ENCODE results near the gene HMCN2.
"Not testable (repeated sequence)": the region's sequence is repeated elsewhere in the genome, so short reads cannot be mapped to it uniquely, and the experiment has no call there.

HMCN2 gene

DNA sequence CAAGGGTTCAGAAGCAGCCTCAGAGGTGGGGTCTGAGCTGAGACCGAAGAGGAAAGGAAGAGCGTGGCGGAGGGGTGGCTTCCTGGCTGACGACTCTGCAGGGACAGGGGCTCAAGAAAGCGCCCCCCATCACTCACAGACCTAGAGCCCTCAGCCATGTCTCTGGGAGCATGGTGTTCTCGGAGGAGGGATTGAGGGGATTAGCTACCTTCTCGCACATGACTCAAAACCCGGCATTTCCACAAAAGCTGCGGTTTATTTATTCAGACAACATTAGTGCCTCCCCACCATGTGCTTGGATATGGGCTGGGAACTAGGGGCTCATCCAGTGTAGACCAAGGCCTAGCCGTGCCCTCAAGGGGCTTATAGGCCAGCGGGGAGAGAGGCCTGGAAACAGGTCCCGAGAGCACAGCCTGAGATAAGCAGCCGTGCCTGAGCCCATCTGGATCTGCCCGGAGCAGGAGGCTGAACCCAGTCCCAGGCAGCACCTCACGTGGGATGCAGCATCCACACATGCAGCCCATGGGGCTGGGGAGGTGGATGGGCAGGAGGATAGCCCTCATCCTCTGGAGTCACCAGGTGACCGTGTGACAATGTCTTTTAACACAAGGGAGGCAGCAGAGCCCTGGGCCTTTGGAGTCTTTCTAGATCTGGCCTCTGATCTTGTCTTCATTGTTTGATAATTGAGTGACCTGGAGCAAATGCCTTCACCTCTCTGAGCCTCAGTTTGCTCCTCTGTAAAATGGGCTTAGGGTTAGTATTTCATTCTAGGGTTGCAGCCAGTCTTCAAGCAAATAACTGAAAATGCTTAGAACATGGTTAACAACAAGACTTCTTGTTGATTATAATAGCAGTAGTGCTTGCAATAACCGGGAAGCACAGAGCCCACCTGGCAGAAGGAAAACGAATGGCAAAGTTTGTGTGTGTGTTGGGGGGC is 878 bp upstream of the HMCN2 start:
- no peak for DNase-seq (ENCODE audit: low read depth)

DNA sequence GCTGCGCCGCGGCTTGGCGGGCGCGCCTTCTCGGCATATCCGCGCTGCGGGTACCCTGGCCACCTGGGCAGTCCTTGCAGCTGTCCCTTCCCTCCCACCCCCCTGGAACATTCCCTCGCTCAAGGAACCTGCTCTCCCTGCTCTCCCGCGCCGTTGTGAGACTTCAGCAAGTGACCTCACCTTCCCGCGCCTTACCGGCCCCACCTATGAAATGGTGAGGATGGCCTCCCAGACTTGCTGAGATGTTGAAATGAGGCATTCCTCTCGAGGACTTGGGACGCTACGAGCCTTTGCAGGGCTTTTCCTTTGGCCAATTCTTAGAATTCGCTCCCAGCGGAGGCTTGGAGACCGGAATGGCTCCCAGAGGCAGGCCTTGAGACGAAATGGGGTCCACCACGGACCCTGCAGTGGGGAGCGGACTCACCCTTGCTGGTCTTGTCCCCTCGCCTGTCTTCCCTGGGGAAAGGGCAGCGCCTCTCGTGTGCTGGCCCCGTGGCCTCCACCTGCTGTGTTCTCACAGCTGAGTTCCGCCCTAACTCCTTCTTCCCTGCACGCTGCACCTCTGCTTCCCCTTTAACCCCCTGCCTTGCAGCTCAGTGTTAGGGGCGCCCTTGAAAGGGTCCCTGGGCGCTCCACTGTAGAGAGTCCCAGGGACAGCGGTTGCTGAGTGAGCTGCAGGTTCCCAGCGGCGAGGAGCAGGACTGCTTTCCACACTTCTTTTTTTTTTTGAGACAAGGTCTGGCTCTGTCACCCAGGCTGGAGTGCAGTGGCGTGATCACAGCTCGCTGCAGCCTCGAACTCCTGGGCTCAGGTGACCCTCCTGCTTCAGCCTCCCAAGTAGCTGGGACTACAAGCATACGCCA is 907 bp downstream of the HMCN2 start:
- no peak for DNase-seq (ENCODE audit: low read depth)

DNA sequence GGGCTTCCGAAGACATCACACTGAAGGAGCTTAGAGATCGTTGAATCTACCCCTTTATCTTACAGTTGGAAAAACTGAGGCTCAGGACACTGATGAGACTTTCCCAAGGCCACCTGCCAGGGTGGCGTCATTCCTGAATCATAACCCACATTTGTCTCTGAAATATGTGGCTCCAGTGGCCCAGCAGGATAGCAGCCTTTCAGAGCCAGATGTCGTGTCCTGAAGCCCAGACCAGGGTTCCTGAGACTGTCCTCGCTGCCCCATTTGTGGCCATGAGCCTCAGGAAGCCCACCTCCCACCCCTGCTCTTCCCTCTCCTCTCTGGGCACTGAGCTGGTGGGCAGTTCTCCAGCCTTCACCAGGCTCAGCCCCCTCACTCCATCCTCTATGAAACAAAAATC is 2.4 kb downstream of the HMCN2 start:
- no peak for DNase-seq (ENCODE audit: low read depth)

DNA sequence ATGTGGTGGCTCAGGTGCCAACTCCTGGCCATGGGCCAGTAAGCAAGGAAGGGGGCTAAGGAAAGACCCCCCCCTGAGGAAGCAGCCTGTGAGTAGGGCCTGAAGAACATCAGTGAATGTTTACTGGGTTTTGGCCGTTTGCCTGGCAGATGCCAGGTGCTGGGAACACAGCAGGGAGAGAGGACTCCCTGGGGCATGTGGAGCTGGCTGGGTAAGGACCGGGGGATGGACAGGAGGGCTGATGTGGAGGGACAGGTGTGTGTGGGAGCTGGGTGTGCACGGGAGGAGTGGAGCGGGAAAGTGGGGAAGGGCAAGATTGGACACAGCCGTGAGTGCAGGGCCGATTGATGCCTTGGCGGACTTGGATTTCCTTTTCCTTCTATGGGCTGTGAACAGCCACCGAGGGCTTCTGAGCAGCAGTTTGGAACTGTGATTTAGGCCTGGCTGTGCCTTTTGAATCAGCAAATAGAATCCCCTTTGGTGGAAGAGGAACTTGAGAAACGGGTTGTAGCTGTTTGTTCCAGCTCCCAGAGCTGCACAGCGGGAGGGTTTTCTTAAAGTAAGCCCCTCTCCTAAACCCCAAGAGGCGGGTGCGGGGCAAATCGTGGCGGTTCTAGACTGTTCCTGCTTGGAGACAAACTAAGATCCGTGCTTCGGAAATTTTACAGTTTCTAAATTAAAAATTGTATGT is 3.1 kb downstream of the HMCN2 start:
- no peak for DNase-seq (ENCODE audit: low read depth)

DNA sequence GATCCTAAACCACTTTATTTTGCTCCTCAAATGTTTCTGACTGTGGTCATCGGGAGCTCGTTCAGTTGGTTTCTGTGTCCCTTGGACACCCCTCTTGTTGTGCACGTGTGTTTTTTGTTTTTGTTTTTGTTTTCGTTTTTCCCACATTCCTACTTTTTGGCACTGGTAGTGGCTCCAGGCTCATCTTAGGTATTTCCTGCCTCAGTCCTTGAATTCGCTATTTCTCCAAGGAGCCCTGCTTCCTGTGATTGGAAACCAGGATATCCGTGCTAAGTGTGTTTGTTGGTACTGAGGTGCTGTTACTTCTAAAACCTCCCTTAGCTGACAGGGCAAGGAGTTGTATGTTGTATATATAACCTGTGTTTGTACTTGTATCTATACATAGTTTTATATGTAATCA is 5.9 kb downstream of the HMCN2 start:
- DNase-seq (ENCODE audit: low read depth) = no peak

DNA sequence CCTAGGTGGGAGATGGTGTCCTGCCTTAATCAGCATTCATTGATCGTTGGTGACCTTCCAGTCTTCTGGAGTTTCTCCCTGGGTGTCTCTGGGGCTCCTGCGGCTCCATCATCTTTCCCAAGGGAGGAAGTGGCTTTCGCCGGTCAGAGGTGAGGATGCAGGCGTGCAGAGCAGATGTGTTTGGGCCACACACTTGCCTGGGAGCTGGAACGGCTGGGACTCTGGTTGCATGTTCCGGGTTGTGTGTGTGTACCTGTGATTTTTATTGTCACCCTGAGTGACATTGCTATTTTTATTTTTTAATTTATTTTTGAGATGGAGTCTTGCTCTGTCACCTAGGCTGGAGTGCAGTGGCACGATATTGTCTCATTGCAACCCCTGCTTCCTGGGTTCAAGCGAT is 9.6 kb downstream of the HMCN2 start:
- no peak for DNase-seq (ENCODE audit: low read depth)

DNA sequence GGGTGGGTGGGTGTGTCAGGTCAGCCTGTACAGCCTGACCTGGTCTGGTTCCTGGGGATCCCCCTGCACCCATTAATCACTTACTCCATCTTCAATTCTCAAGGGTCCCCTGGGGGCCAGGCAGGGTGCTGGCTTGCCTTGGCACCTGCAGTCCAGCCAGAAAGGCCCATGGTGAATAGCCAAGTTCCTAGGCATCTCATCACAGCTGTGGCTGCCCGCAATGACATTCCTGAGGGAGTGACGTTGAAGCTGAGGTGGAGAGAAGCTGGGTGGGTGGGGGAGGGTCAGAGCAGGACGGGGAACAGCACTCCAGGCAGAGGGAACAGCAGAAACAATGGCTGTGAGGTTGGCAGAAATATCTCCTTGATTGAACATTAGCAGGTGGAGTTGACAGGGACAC is 10.6 kb downstream of the HMCN2 start:
- DNase-seq (ENCODE audit: low read depth) = no peak

DNA sequence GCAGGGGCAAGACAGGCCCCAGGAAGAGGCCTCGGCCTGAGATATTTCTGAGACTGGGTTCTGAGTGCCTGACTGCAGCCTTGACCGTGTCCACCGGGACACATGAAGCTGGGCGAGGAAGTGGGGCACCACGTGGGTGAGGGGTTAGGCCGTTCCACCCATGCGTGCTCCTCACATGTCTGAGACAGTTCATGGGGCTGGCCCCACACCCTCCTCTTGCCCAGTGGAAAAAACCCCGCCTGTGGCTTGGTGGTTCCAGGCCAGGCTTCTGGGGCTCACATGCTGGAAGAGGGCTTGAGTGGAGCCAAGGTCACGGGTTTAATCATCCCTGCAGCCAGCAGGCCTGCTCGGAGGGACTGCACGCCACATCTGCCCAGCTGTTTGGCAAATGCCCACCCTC is 11.4 kb downstream of the HMCN2 start:
- DNase-seq (ENCODE audit: low read depth) = no peak

DNA sequence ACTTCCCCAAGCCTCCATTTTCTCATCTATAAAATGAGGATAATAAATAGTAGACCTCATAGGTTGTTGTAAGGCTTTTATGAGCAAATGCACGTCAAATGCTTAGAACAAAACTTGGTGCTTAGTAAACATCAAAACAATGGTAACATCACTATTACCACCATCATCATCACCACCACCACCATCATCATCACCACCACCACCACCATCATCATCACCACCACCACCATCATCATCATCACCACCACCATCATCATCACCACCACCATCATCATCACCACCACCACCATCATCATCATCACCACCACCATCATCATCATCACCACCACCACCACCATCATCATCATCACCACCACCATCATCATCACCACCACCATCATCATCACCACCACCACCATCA is 12.0 kb downstream of the HMCN2 start:
- DNase-seq (ENCODE audit: low read depth) = not testable (repeated sequence)

DNA sequence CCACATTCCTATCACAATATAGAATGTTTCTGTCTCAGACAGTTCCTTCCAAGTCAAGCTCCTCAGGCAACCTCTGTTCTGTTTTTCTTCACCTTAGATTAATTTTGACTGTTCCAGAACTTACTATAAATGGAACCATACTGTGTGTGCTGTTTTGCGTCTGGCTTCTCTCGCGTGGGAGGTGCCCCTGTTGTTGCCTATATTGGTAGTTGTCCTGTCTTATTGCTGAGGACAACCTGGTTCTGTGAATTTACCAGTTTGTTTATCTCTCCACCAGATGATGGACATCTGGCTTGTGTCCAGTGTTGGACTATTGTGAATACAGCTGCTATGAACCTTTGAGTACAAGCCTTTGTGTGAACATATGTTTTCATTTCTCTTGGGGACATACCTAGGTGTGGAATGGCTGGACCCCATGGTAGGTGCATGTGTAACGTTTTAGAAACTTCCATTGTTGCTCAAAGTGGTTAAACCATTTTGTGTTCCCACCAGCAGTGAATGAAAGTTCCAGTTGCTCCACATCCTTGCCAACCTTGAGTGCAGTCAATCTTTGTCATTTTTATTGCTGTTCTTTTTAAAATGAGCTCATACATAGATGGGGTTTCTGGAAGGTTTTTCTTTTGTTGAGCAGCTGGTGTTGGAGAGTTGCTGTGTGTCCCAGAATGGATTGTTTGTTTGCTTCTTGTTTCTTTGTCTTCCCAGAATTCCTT is 18.1 kb downstream of the HMCN2 start:
- no peak for DNase-seq (ENCODE audit: low read depth)

DNA sequence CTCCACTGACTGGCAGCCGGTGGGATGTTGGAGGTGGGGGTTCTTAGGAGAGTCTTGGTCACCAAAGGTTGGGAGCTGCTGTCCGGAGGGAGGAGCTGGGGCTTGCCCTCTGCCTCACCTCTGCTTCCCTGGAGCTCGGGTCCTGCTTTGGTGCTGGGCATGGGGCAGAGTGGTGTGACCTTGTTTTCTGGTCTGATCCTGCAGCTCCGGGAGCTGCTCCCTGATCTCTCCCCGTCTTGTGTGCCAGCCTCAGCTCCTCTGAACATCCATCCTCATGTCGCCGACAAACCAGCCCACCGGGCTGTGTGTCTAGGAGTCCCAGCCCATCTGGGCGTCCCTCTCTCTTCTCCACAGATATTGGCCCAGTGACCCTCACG is 18.7 kb downstream of the HMCN2 start:
- no peak for DNase-seq (ENCODE audit: low read depth)

DNA sequence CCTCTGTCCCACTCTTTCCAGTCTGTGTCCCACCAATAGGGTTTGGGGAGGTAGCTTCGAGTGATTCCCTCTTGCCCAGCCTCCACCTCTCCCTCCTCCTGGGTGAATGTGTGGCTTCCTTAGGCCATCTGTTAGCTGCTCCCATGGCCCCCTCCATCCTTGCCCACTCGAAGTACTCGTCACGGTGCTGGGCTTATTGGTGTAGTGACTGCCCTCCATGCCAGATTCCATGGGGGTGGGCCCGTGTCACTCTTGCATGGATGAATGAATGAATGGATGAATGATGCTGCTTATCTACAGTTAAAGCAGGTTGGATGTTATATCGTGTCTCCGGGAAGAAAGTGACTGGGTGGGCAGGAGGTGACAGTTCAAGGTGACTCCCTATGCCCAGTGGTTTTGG is 19.1 kb downstream of the HMCN2 start:
- DNase-seq (ENCODE audit: low read depth) = no peak

DNA sequence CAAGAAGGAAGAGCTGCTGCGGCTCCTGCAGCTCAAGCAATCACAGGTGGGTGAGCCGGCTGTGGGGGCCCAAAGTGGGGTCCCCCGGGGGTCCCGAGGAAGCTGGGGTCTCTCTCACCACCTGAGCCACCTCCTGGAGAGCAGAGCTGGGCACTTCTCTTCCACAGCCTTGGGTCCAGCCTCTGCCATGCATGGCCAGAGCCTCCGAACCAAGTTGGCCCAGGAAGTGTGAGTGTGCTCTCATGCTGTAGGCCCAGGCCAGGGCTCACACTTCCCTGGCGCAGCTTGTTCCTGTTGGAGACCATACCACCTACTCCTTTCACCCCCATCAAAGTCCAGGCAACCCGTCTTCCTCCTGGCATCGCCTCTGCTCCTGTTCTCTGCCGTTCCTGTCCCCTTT is 19.7 kb downstream of the HMCN2 start:
- DNase-seq (ENCODE audit: low read depth) = no peak

DNA sequence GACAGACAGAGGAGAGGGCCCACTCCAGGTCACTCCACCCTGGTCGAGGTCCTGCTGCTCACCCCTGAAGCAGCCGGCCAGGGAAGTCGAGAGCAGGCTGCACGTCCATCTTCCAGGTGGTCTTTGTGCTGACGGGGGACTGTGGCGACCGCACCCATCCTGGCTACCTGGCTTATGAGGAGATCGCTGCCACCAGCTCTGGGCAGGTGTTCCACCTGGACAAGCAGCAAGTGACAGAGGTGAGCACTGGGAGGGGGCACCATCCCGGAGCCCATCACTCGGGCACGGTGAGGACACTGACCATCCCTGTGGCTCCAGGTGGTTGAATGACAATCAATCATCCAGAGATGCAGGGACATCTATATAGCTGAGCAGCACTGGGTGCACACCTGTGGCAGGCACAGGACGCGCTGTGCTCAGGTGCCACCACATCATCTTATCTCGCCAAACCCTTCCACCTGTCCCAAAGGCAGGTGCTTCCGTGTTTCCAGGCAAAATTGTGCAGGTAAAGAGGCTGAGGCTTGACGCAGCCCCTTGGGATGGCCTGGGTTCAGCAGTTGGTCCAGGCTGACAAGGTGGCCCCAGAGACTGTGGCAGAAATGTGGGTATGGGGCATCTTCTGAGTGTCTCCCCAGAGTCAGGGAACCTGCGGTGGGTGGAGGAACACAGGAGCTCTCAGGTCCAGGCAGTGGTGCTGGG is 20.7 kb downstream of the HMCN2 start:
- DNase-seq (ENCODE audit: low read depth) = no peak

DNA sequence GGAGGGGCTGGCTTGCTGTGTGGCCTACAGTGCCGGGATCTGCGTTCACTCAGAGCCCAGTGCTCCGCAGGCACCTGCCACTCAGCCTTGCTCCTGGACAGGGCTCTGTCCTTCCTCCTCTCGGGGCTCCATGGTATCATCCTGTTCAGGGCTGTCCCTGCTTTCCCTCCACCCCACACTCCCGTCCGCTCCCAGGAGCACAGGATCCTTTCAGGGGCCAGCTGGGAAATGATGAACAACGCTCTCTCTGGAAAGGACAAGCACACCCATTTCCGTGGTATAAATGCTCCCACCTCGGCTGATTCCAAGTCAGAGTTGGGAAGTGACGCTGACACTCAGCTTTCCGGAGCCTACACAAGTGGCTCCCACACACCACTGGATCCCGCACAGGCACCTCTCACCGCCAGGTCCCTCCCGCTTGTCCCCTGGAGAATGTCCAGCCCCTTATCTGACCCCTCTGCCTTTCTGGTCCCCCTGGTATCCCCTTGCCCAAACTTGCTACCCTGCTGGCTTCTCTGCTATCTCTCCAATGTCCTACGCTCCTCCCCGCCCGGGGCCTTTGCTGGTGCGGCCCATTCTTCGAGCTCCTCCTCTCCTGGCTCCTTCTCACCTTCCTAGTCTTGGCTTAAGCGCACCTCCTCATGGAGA is 21.3 kb downstream of the HMCN2 start:
- DNase-seq (ENCODE audit: low read depth) = no peak

DNA sequence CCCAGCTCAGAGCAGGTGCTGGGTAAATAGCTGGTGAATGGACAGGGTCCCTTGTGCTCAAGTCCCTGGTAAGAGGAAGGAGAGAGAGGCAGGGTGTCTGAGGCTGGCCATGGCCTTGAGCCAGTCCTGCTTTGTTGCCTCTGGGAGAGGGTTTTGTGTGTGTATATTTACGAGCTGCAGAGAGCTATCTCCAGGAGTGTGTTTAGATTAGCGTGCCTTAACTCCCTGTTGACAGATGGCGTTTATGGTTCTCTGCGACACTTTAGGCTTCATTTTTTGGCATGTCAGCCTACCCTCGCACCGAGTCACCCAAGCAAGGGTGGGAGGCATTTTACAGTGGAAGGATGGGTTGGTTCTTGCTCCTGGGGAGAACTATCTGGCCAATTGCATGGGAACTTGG is 22.2 kb downstream of the HMCN2 start:
- no peak for DNase-seq (ENCODE audit: low read depth)

DNA sequence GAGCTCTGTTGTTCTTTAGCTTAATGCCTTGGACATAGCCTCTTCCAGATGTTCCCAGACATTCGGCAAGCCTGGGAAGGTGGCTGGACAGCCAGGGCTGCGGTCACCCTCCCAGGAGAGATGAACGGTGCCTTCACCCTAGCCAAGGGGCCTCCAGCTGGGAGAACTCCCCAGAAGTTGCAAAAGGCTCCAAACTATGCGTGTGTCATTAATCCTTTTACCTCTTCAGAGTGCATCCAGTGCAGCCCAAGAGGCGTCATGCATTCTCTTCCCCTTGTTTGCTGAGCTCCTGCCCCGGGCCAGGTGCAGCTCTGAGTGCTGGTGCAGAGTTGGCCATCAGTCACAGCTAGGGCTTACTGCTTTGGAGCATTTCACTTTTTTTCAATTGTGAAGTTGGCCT is 22.8 kb downstream of the HMCN2 start:
- DNase-seq (ENCODE audit: low read depth) = no peak

DNA sequence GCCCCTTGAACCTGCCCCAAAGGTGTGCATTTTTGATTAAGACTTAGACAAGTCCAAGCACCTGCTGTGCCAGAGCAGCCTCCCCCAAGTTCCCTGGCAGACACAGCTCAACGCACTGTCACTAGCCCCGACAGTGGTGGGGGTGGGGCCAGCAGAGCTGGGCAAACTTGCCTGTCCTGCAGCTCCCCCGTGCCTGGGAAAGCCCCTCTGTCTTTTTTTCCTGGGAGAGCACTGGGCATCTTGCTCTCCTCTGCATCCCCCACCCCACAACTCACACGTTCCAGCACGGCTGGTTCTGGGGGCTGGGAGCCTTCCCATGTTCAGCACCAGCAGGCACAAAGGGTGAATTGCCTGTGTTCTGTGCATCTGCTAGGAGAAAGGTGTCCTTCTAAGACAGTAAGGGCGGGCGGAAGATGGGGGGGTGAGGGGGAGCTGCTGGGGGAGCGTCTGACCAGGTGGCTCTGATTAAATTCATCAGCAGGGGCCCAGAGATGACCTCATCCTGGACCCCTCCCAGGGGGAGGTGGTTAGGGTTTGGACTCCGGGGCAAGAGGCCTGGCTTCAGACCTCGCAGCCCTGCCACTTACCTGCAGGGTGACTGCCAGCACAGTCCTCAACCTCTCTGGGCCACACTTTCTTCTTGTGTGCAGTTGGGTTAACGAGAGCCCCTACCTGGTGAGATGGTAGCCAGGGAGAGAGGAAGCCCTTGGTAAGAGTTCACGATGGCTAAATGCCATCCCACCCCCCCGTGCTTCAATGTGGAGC is 23.5 kb downstream of the HMCN2 start:
- DNase-seq (ENCODE audit: low read depth) = no peak

DNA sequence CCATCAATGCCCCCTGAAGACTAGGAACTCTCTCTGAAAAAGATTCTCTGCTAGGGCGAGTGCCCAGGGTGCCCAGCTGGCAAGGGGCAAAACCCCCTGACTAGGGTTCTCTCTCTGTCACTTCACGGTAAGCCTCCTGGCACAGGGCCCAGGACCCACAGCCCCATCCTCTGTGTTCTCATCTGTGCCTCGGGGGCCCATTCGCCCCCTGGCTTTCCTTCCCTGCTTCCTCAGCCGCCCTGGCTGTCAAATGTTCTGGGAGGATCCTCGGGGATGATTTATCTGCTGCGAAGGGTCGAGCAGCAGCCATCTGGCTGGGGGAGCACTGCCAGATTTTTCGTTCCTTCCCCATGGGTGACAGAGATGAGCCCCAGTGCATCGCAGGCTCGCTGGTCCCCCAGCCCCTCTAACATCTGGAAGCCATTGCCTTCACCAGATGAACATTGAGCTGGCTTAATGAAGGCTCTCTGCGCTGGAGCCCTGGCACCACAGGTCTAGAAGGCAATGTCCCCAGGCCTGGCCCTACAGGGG is 24.2 kb downstream of the HMCN2 start:
- DNase-seq (ENCODE audit: low read depth) = no peak
